Stimulated activated naive CD4-positive, alpha-beta T cell (primary cell): ENCODE measurements around the gene ZNF217.
"Not testable (repeated sequence)": the region's sequence is repeated elsewhere in the genome, so short reads cannot be mapped to it uniquely, and the experiment has no call there.

Experiments
- DNase-seq, 6 experiments: peaks; one replicate each; lab custom pipeline; 2025; lab: John Stamatoyannopoulos, UW

ZNF217 gene

GRCh38 chr20:53569005-53569404 lies 24.6 kb downstream of the ZNF217 start:
- no peak for DNase-seq

GRCh38 chr20:53568351-53568750 lies 25.3 kb downstream of the ZNF217 start:
- no peak for DNase-seq

GRCh38 chr20:53567379-53567917 lies 26.2 kb downstream of the ZNF217 start:
- no peak for DNase-seq

- DNase-seq = not testable (repeated sequence)
These were observed 27.0 kb downstream of the ZNF217 start for GRCh38 chr20:53566623-53567022.

- DNase-seq = no peak
These were observed 28.4 kb downstream of the ZNF217 start for GRCh38 chr20:53565254-53565653.

- DNase-seq = not testable (repeated sequence)
These were observed 31.4 kb downstream of the ZNF217 start for GRCh38 chr20:53562104-53562764.

- no peak for DNase-seq
These were observed 32.1 kb downstream of the ZNF217 start for GRCh38 chr20:53561505-53561904.

- no peak for DNase-seq
These were observed 33.8 kb downstream of the ZNF217 start for GRCh38 chr20:53559816-53560215.

DNA sequence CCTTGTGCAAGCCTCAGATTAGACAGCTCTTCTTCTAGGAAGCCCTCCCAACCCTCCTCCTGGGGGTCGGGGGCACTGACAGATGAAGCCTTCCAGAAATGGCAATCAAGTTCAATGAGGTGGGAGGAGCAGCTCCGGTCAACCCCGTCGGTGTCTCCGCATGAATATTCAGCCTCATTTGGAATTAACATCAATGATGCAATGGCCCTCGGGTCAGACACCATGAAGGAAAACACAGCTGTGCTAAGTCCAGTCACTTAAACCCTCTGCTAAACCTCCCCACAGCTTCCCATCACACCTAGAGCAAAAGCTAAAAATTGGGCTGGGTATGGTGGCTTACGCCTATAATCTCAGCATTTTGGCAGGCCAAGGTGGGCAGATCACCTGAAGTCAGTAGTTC lies 36.5 kb downstream of the ZNF217 start:
- DNase-seq = no peak

GRCh38 chr20:53556267-53556897 lies 37.3 kb downstream of the ZNF217 start:
- DNase-seq = no peak

DNA sequence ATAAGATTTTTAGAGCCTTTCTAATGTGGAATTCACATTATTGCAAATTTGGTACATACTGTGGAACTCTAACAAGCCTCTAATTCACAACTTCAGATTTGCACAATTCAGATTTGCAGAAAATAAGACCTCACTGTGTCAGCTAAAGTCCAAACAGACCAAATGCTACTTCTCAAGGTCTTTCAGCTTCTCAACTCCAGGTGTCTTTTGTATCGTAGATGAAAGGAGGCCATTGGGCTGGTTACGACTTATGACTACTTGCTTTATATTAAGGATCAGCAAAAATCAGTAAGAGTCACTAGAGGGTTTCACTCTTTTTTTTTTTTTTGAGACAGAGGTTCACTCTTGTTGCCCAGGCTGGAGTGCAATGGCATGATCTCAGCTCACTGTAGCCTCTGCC lies 37.8 kb downstream of the ZNF217 start:
- no peak for DNase-seq

- no peak for DNase-seq
These were observed 38.6 kb downstream of the ZNF217 start for GRCh38 chr20:53555081-53555480.

DNA sequence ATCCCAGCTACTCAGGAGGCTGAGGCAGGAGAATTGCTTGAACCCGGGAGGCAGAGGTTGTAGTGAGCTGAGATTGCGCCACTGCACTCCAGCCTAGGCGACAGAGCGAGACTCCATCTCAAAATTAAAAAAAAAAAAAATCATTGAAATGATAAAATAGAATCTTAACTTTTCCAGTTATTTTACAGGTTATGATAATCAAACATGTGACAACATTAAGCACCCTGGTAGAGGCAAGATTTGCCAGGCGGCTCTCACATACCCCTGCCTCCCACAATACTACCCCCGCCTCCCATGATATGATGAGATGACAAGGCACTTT lies 41.1 kb downstream of the ZNF217 start:
- not testable (repeated sequence) for DNase-seq

- DNase-seq = not testable (repeated sequence)
These were observed 41.7 kb downstream of the ZNF217 start for GRCh38 chr20:53551719-53552571.

- DNase-seq = no peak
These were observed 43.1 kb downstream of the ZNF217 start for GRCh38 chr20:53550280-53551187.

DNA sequence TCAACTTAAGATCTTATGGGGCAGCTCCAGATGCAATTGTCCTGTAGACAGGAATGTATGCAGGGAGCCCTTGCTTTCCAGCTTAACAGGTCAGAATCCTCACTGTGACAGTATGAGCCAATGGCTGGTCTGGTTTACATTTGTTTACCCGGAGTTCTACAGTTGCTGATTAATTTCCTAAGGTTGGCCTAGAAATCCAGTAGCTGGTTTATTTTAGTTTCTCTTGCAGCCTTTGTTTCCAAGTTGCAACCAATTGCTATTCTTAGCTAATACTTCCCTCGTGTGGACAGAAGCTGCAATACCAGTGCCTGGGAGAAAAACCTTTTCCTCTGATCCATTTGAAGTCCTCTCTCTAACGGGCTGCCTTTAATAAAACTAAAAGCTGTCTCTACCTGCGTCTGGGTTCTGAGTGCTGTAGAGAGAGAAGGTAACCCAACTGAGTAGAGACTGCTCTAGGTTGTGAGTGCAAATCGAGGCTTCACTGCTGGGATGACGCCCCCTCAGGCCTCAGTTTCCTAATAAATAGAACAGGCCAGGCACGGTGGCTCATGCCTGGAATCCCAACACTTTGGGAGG lies 45.9 kb downstream of the ZNF217 start:
- peak in 5 of 6 experiments; percentile 1 to 52 (median 26) for DNase-seq

DNA sequence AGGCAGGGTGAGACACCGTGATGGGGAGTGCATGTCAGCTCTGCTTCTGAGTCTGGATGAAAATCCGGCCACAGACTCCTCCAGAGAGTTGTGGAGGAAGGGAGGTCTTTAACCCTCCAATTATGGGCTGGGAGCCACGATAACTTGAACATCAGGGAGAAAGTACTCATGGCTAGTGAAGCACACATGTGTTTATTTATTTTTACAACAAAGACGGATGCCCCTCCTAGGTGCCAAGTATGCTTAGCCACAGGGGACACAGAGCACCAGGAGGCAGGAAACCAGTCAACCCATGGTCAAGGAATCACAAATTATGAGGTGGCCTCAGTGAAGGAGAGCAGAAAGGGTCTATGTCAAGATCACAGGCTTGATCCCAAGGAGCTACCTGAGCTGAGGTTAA lies 54.1 kb downstream of the ZNF217 start:
- no peak for DNase-seq

- not testable (repeated sequence) for DNase-seq
These were observed 57.3 kb downstream of the ZNF217 start for GRCh38 chr20:53536382-53536781.

DNA sequence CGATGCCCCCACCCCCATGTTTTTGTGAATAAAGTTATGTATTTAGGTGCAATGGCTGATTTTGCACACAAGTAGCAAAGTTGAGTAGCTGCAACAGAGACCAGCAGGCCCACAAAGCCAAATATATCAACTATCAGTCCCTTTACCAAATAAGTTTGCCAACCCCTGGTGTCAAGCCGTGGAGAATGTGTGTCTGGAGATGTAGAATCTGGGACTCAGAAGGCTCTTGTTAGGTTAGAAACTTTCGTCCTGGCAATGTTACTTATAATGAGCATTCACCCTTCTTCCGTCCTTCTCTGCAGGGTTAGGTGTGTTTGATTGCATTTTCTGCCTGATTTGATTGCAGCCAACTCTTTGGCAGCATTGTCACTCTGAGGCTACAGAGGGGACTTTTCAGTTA lies 57.8 kb downstream of the ZNF217 start:
- DNase-seq = no peak

DNA sequence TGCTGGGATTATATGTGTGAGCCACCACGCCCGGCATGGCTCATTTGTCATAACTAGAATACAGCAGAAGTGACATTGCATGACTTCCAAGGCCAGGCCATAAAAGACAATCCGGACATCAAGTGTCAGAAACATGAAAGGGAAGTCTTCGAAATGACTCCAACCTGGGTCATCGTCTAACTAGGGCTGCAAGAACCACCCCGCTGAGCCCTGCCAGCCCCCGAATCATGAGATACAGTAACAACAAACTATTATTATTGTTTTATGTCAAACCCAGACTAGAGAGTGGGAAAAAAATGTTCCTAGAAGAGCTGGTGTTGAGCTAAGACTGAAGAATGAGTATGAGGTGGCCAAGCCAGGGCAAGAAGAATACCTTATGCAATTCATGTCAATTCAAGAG lies 59.6 kb downstream of the ZNF217 start:
- DNase-seq = no peak

DNA sequence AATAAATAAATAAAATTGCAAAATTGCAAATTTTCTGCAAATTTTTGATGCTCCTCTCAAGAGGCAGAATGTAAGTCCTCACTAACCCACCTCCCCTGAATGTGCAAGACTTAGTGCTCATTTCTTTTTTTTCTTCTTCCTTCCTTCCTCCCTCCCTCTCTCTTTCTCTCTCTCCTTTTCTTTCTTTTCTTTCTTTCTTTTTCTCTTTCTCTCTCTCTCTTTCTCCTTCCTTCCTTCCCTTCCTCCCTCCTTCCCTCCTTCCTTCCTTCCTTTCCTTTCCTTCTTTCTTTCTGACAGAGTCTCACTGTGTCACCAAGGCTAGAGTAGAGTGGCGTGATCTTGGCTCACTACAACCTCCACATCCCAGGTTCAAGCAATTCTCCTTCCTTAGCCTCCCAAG lies 60.1 kb downstream of the ZNF217 start:
- DNase-seq = no peak
